Measurements from ENCODE around the gene SNAP91. TPM values are rescaled to one million over a fixed set of nuclear protein-coding genes. Genes with fewer than 3 reads are reported as not detected.

The SNAP91 gene
- total RNA-seq, 1 donor from 2014 or later: not detected

DNA sequence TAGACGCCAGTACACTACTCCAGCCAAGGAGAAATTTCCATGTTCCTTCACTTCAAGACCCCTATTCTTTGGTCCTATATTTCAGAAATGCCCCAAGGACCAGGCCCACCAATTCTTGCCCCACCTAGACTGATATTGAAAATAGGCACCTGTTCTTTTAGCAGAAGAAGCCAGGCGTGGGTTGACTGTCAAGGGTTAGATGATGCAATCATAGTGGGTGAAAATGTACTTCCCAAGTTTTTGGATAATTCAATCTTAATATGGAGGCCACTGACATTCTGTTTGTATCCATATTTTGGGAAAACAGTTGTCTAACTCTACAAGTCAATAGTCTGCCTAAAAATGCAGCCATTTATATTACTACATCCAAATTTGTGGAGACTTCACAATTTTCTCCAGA is 21.0 kb upstream of the SNAP91 start:
- no peak for DNase-seq (ENCODE audit: low read depth)
- TF ChIP-seq CTCF (conservative IDR thresholded peaks at IDR 0.05; ENCODE audit: low read depth, low read length): no peak
- H3K4me3 ChIP-seq (ENCODE audit: low read depth, low read length): no peak overlapping the region

- no peak for TF ChIP-seq CTCF (conservative IDR thresholded peaks at IDR 0.05; ENCODE audit: low read depth, low read length)
- H3K4me3 ChIP-seq (ENCODE audit: low read depth, low read length): no peak overlapping the region
- no peak for DNase-seq (ENCODE audit: low read depth)
Measured at GRCh38 chr6:83722876-83723275, 14.0 kb upstream of the SNAP91 start.

DNA sequence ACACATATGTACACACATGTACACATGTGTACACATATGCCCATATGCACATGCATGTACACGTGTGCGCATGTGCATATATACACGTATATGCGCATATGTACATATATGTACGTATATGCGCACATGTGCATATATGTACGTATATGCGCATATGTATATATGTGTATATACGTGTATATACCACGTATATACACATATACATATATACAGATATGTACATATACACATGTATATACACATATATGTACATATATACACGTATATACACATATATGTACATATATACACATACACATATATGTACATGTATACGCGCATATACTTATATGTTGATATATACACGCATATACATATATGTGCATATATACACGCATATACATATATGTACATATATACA is 8.9 kb upstream of the SNAP91 start:
- no peak overlapping the region for H3K4me3 ChIP-seq (ENCODE audit: low read depth, low read length)
- no peak for TF ChIP-seq CTCF (conservative IDR thresholded peaks at IDR 0.05; ENCODE audit: low read depth, low read length)
- DNase-seq (ENCODE audit: low read depth): no peak

DNA sequence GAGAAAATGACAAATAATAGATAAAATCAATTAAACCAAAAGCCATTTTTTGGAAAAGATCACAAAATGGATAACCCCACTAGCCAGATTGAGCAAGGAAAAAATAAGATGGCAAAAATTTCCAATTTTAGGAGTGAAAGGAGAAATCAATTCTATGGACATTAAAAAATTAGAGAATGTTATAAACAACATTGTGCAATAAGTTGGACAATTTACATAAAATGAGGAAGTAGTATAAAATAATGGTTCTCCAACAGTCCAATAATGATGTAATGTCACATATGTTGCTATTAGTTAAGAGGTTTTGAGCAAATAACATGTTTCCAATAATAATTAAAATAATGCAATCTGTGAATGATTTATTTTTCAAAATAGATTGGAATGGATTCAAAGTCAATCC is 3.1 kb upstream of the SNAP91 start:
- H3K4me3 ChIP-seq (ENCODE audit: low read depth, low read length): no peak overlapping the region
- TF ChIP-seq CTCF (conservative IDR thresholded peaks at IDR 0.05; ENCODE audit: low read depth, low read length): no peak
- no peak for DNase-seq (ENCODE audit: low read depth)

DNA sequence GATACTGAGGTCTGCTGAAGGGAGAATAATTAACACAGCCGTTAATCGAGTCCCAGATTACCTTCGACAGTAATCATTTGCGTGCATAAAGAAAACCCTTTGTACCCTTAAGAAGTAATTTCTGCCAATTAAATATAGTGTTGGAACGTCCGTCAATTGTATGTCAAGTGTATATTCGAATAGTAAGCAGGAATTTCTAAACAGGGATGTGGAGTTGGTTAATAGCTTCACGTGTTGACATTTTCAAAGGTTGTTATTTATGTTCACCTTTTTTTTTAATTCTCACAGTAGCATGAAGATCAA is 798 bp upstream of the SNAP91 start:
- no peak for DNase-seq (ENCODE audit: low read depth)
- no peak for TF ChIP-seq CTCF (conservative IDR thresholded peaks at IDR 0.05; ENCODE audit: low read depth, low read length)
- no peak overlapping the region for H3K4me3 ChIP-seq (ENCODE audit: low read depth, low read length)

- no peak for DNase-seq (ENCODE audit: low read depth)
- TF ChIP-seq CTCF (conservative IDR thresholded peaks at IDR 0.05; ENCODE audit: low read depth, low read length): no peak
- H3K4me3 ChIP-seq (ENCODE audit: low read depth, low read length): peak overlapping the region; percentile 48
Measured at GRCh38 chr6:83708546-83708969, 343 bp downstream of the SNAP91 start.

DNA sequence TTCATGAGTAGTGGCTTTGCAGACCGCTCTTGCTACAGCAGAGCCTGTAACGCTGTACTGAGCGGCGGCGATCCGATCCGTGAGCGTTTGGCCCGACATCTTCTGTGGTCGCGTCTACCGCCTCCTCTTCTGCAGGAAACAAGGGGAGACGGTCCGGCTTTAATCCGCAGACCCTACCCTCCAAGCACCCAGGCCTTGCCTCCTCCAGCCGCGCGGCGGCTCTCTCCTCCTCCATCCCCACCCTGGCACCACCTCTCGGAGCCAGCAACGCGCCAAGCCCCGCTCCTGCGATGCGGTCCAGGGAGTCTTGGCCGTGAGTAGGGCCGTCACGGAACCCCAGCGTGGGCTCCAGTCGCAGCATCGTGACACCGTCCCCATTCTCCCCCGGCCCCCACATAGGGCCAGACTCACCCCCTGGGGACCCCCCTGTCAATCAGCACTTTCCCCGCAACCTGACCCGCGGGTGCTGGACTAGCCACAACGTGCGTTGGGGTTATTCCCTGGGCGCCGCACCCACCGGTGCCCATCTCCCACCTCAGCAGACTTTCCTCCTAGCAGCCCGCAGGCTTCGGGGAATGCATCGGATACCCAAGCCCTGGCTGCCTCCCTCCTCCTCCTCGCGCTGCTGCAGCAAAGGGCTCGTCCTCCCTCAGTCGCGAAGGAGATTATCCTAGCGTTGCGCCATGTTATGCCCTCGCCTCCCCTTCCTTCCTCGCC is 914 bp downstream of the SNAP91 start:
- TF ChIP-seq CTCF (conservative IDR thresholded peaks at IDR 0.05; ENCODE audit: low read depth, low read length): no peak
- peak overlapping the region; percentile 48 for H3K4me3 ChIP-seq (ENCODE audit: low read depth, low read length)
- DNase-seq (ENCODE audit: low read depth): no peak

Data from epithelial cell of proximal tubule (primary cell).